Epithelial cell of esophagus (primary cell): ENCODE data around the gene OPN5.

Experiments used
- DNase-seq: peaks from one replicate; pipeline ENCODE4 v3.0.0; 2010; ENCODE audit warnings: low read depth
- H3K4me3 ChIP-seq: 2 replicates; pipeline ENCODE4 v1.5.1; 2011; ENCODE audit warnings: mild to moderate bottlenecking, low read length, control low read depth
- CTCF ChIP-seq: IDR thresholded peaks from 2 replicates; pipeline ENCODE4 v1.5.1; 2011; ENCODE audit warnings: low read depth, mild to moderate bottlenecking, low read length, control low read depth, inconsistent platforms; ENCODE audit not compliant: insufficient read depth; ENCODE audit errors: missing control alignments

The OPN5 gene

GRCh38 chr6:47767102-47767501 is 14.7 kb upstream of the OPN5 start:
- no peak for TF ChIP-seq CTCF
- H3K4me3 ChIP-seq = no peak overlapping the region
- no peak for DNase-seq

GRCh38 chr6:47769982-47770381 is 11.8 kb upstream of the OPN5 start:
- no peak overlapping the region for H3K4me3 ChIP-seq
- no peak for TF ChIP-seq CTCF
- DNase-seq = peak; percentile 29

GRCh38 chr6:47772359-47772758 is 9.5 kb upstream of the OPN5 start:
- DNase-seq = no peak
- no peak overlapping the region for H3K4me3 ChIP-seq
- no peak for TF ChIP-seq CTCF

GRCh38 chr6:47773005-47773404 is 8.8 kb upstream of the OPN5 start:
- no peak for DNase-seq
- no peak overlapping the region for H3K4me3 ChIP-seq
- TF ChIP-seq CTCF = no peak

- TF ChIP-seq CTCF = peak; percentile 82
- H3K4me3 ChIP-seq = no peak overlapping the region
- peak; percentile 79 for DNase-seq
Measured at GRCh38 chr6:47780510-47781356, 1.1 kb upstream of the OPN5 start.

GRCh38 chr6:47785182-47785581 is 3.4 kb downstream of the OPN5 start:
- no peak overlapping the region for H3K4me3 ChIP-seq
- DNase-seq = no peak
- TF ChIP-seq CTCF = no peak
